ENCODE data around the gene PRDM12.

- TF ChIP-seq EZH2 (IDR thresholded peaks at IDR 0.05; ENCODE audit: borderline replicate concordance, insufficient read depth, low read depth, low read length, poor library complexity, severe bottlenecking), result no peak
- no peak for TF ChIP-seq CTCF (IDR thresholded peaks at IDR 0.05)
Measured at GRCh38 chr9:130715270-130715669, 50.9 kb downstream of the PRDM12 start.
